HG02763 (cell line): ENCODE measurements around the gene CDC42EP5.
A peak's percentile ranks its signal among the peaks of the same experiment; 100 is the strongest.
"Not testable (repeated sequence)": the region's sequence is repeated elsewhere in the genome, so short reads cannot be mapped to it uniquely, and the experiment has no call there.

Source experiments
- ATAC-seq: cut with Tn5 transposase; IDR thresholded peaks from one replicate; pipeline ENCODE4 v1.9.1; 2021; ENCODE audit warnings: mild to moderate bottlenecking, moderate library complexity; ENCODE audit not compliant: unreplicated experiment

The CDC42EP5 gene

DNA sequence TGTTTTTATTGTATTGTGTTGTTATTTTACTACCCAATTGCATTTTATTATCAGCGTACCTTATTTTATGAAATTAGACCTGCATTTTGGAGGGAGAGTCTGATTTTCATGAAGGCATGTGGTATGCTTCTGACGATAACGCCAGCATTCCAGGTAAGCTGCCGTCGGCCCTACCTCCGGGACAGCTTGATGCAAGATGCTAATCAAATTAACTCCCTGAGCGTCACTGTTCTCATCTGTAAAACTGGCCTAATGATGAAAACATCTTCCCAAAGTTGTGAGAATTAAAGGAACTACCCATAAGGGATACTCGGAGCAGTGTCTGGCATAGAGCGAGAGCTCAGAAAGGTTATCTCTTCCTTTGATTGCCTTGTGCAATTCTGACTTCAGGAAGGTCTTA, 16.7 kb upstream of the CDC42EP5 start:
- ATAC-seq = no peak

DNA sequence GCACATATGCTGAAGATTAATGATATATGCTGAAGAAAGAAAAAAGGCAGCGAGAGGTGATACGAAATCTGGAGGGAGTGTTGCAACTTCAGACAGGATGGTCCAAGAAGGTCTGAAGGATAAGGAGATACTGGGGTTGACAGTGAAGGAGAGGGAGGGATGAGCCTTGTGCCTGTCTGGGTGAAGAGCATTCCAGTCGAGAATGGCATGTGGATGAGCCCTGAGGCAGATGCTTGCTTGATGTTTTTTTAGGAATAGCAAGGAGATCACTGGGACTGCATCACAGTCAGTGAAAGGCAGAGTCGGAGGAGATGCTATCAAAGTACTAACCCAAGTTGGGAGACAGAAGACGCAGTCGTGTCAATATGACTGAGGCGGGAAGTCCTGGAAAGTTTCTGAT, 16.2 kb upstream of the CDC42EP5 start:
- ATAC-seq = no peak

DNA sequence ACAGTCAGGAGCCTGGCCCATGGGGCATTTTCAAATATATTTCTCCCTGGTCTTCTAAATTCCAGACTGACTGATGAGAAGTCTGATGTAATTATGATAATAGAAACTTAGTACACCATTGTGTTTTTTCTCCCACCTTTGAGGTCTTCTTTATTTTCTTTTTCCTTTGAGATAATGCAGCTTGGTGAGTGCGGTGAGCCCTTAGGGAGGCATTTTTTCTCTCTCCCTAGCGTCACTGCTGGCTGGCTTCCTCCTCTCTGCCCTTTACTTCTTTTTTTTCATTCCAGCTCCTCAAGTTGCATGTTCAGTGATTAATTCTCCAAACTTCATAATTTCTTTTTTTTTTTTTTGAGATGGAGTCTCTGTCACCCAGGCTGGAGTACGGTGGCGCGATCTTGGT, 12.8 kb upstream of the CDC42EP5 start:
- ATAC-seq = no peak

DNA sequence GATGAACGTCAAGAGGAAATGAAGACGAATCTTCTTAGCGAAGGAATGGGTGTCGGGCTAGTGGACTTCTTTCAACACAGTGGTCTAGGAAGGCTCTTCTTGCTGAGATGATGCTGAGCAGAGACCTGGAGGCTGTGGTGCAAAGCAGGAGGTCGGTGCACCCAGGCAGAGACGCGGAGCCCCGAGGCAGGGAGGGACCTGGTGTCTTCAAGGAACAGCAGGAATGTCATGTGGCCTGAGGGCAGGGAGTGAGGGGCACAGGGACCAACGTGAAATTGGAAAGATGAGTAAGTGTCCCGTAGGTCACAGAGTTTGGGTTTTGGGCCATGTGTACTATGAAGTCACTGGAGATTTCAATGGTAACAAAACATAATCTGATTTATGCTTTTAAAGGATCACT, 11.4 kb upstream of the CDC42EP5 start:
- ATAC-seq = no peak

DNA sequence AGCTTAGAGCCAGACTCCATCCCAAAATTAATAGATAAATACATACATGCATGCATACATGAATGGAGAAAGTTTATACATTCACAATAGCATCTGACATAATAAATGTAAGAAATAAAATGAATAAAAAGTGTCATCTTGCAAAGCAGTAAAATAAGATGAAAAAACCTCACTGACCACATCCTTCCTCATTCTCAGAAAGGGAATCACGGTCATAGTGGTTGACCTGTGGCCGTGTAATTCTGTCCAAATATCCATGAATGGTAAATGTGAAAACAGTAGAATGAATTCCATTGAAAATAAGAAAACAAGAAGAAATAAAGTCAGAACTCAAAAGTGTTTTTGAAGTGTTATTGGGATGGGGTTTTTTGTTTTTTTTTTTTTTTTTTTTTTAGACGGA, 9.8 kb upstream of the CDC42EP5 start:
- no peak for ATAC-seq

DNA sequence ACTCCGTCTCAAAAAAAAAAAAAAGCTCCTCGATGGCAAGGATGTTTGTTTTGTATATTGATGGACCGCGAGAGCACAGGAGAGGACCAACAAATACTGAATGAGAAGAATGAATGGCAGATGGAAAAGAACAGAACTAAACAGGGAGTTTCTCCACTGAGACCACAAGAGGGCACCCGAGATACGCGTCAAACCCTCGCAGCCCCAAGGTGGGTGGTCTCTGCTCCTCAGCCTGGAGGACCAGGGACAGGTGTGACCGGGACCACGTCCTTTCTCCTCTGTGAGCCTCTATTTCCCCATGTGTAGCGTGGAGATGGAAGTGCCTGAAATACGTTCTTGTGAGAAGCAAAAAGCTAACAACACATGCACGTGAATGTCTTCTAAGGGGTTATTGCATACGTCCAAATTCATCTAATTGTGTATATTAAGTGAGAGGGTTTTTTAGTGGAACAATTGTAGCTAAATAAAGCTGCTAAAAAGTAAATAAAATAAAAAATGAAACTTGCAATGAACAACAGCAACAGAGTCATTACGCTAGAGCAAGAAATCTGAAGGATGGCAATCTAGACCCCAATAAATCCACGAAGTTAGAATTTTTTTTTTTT, 8.3 kb upstream of the CDC42EP5 start:
- no peak for ATAC-seq

DNA sequence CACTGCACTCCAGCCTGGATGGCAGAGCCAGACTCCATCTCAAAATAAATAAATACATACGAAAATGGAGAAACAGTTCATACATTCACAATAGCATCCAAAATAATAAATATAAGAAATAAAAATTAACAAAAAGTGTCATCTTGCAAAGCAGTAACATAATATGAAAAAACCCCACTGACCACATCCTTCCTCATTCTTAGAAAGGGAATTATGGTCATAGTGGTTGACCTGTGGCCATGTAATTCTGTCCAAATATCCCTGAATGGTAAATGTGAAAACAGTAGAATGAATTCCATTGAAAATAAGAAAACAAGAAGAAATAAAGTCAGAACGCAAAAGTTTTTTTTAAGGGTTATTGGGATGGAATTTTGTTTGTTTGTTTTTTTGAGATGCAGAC, 7.0 kb upstream of the CDC42EP5 start:
- no peak for ATAC-seq

DNA sequence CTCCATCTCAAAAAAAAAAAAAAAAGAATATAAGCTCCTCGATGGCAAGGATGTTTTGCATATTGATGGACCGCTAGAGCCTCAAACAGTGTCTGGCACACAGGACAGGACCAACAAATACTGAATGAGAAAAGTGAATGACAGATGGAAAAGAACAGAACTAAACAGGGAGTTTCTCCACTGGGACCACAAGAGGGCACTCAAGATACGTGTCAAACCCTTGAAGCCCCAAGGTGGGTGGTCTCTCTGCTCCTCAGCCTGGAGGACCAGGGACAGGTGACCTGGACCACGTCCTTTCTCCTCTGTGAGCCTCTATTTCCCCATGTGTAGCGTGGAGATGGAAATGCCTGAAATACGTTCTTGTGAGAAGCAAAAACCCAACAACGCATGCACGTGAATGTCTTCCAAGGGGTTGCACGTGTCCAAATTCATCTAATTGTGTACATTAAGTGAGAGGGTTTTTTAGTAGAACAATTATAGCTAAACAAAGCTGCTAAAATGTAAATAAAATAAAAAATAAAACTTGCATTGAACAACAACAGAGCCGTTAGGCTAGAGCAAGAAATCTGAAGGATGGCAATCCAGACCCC, 5.7 kb upstream of the CDC42EP5 start:
- no peak for ATAC-seq

DNA sequence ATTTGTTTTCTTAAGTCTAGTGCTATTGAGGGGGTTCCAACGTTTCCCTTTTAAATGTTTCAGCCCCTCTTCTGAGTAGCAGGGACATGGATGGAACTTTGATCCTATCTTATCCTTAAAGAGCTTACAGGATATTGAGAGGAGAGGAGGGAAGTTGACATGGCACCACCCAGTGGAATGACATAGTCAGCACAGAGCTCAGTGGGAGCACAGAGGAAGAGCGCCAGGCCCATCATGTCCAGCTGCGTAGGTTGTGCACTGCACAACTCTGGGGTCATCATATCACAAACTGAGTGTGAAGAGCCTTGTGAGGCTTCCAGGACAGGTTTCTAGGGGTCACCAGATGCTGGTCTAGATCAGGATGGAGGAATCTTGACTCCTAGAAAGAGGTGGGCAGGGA, 4.6 kb upstream of the CDC42EP5 start:
- no peak for ATAC-seq

DNA sequence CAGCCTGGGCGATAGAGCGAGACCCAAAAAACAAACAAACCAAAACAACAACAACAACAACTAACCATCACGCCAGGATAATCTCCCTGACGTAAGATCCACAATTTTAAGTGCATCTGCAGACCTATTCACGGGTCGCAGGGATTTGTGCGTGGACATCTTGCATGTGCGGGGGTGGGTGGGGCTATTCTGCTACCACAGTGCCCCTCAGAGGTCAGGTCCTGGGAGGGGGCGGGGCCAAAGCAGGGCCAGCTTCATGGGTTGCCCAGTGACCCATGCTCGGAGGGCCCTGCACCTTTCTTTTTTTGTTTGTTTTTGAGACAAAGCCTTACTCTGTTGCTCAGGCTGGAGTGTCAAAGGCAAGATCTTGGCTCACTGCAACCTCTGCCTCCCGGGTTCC, 2.6 kb upstream of the CDC42EP5 start:
- no peak for ATAC-seq

DNA sequence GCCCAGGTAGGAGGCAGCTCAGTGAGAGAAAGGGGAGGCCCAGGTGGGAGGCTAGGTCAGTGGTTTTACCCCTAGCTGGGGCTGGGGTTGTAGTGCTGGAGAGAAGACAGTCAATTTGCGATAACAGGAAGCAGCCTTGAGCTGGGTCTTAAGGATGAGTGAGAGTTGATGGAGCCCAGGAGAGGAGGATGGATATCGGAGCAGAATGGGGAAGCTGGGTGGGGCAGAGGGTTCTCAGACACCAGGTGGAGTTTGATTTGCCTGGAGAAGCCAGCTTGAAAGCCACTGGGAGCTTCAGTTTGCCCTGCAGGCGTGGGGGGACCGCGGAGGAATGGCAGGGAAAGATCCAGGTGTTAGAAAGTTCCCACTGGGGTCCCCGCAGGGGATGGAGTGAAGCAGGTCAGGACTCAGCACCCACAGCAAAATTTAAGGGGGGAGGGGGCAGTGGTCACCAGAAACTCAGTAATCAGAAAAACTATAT, 836 bp upstream of the CDC42EP5 start:
- no peak for ATAC-seq

DNA sequence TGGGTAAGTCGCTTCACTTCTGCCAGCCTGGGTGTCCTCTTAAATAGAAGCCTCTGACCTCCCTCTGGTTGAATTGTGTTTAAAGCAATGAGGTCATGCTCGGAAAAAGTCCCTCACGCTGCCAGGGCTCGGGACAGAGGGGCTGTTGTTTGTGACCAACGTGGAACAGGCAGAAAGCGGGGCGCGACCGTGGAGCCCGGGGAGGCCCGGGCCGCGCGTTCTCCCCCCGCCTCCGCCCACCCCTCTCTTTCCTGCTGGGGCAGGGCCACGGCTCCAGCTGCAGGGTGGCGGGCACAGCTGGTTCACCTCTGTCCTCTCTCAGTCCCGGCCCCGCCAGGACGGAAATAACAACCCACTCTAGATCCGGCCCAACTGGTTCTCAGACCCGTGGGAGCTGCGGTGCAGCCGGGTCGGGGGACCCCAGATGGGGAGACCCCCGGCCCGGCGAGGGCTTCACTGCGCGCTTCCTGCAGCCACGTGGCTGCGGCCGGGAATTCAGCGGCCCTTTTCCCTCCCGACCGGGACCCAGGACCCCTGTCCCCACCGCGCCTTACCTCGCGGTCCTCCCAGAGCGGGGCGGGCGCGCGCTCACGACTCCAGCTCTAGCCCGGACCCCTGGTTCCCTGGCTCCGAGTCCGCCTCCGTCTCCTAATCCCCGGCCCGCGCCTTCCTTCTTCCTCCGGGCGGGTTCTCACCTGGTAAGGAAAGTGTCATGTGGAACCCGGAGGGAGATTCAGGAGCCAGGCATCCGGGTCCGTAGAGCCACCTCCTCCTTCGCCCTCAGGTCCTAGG, 1.9 kb downstream of the CDC42EP5 start:
- ATAC-seq = no peak

DNA sequence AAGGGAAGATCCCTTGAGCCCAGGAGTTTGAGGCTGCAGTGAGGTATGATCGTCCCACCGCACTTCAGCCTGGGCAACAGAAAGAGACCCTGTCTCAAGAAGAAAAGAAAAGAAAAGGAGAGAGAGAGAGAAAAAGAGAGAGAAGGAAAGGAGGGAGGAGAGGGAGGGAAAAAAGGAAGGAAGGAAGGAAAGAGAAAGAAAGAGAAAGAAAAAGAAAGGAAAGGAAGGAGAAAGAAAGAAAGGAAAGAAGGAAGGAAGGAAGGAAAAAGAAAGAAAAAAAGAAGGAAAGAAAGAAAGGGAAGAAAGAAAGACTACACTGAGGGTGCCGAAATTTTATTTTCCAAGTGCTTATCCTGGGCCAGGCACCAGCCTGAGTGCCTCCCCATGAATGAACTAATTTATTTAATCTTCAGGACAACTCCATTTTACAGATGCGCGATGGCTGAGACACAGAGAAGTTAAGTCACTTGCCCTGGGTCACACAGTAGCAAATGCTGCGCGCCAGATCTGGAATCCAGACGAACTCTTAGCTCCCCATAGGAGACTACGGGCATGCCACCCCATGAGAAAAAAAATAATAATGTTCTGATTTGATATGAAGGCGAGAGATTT, 2.7 kb downstream of the CDC42EP5 start:
- ATAC-seq = no peak

DNA sequence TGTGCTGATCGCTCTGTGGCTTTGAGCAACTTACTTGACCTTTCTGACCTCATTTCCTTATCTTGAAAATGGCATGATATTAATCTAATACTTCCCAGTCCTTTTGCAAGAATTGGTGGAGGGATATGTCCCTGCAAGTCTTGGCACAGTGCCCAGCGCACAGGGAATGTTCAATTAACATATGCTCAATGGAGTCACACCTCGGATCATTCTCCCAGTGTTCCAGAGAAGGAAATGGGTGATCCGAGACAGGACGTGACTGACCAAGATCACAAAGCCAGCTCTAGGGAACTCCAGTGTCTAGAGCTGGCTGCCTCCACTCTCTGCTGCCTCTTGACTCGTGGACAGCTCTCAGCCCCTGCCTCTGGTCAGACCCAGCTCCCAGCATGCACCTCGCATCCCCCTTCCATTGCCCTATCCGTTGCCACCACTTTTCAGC, 3.6 kb downstream of the CDC42EP5 start:
- ATAC-seq = no peak

DNA sequence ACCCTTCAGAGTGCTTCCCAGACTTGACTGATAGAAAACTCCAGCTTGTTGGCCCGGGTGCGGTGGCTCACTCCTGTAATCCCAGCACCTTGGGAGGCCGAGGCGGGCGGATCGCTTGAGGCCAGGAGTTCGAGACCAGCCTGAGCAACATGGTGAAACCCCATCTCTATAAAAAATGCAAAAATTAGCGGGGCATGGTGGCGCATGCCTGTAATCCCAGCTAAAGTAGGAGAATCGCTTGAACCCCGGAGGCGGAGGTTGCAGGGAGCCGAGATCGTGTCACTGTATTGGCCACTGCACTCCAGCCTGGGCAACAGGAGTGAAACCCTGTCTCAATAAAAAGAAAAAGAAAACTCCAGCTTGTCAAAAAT, 7.0 kb downstream of the CDC42EP5 start:
- not testable (repeated sequence) for ATAC-seq

DNA sequence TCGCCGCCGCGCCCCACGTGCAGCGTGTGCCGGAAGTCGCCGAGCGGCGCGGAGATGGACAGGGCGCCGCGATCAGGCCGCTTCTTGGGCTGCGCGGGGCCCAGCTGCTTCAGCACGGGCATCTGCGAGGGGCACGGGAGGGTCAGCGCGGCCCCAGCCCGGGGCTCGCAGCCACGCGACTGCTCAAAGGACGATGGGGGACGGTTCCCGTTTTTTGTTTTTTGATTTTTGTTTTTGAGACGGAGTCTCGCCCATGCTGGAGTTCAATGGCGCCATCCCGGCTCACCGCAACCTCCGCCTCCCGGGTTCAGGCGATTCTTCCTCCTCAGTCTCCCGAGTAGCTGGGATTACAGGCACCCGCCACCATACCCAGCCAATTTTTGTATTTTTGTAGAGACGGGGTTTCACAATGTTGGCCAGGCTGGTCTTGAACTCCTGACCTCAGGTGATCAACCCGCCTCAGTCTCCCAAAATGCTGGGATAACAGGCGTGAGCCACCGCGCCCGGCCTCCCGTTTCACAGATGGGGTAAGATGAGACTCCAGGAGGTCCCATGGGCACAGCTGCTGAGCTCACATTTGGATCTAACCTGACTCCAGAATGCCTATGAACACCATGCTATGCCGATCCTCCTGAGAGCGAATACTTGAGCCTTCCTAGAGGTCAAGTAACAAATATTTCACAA, 7.5 kb downstream of the CDC42EP5 start:
- no peak for ATAC-seq

DNA sequence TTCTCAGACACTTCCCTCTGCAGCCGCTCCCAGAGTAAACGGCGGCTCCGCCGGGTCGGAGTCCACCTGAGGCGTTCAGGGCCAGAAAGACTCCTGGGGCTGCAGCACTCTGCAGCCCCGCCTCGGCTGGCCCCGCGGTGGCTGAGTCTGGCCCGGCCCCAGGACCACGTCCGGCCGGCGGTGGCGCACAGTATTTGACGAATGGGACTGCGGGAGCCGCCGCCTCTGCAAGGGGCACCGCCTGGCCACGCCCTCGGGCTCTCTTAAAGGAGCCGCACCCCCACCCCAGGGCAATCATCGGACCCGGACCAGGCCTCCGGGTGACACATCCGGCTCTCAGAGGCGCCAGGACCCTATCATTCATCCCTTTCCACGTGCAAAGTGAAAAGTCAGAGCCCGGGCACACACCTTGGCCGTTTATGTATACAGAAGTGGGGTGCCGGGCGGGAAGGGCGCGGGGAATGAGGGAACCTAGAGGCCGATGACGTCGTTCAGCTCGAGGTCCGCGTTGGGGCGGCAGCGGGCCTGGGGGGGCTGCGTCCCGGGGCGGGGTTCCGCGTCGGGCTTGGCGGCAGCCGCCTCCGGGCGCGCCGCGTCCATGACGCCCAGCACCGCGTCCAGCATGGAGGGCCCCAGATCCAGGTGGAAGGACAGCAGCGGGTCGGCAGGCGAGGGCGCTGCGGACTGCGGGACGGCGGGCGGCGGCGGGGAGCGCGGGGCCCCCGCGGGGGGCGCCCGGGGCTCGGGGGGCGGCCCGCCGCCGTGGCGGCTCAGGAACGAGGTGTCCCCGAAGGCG, 8.3 kb downstream of the CDC42EP5 start:
- peak; percentile 37 for ATAC-seq

DNA sequence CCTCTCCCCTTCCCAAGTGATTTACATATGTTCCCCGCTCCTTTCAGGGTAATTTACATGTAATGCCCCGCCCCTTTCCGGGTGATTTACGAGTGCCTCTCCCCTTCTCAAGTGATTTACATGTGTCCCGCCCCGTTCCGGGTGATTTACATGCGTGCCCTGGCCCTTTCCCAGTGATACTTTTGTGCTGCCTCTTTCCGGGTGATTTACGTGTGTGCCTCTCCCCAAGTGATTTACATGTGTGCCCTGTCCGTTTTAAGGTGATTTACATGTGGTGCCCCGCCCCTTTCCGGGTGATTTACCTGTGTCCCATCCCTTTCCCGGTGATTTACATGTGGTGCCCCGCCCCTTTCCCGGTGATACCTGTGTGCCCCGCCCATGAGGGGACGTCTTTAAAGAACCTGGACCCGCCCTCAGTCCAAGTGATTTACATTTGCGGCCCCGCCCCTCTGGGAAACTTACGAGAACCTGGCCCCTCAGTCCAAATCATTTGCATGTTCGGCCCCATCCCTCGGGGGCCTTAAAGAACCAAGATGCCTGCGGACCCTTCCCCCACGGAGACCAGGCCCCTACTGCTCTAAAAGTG, 9.0 kb downstream of the CDC42EP5 start:
- peak; percentile 40 for ATAC-seq

DNA sequence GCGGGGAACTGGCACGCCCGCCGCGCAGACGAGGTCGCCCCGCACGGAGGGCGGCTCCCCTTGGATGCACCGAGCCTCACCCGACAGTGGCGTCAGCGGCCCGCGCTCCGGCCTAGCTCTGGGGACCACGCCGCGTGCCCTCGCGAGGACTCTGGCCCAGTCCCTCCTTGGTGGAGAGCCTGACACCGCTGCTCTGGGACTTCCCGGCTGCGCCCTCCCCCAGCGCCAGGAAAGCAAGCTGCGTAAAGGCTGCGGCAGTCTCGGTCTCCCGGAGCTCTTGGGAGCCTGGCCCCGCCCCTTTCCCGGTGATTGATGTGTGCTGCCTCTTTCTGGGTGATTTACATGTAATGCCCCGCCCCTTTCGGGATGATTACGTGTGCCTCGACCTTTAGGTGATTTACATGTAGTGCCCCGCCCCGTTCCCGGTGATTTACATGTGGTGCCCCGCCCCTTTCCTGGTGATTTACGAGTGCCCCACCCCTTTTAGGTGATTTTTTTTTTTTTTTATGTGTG, 9.5 kb downstream of the CDC42EP5 start, which contains the start of gene LENG9:
Gene LENG9 (minus strand): TSS at position 248 of the 513 bp plus-strand sequence. CDS start 252 bp downstream, outside the sequence.
- ATAC-seq = peak; percentile 59
